Adrenal gland (tissue), 12 donors: ENCODE measurements around the gene PRKG1. TPM values are rescaled to one million over a fixed set of nuclear protein-coding genes. Genes with fewer than 3 reads are reported as not detected.

Experiments
- DNase-seq, 7 donors: peaks; one replicate each; pipeline ENCODE4 v3.0.0-alpha.2; 2019 to 2020
- H3K27ac ChIP-seq, 5 donors: fragments of 200-600 bp; sonication (generic) in 4 of 5; 1 replicate in 3 of 5; 2 replicates in 2 of 5; pipeline versions ENCODE4 v1.5.1 to v1.8.0; 2016 to 2020; ENCODE audit warnings: mild to moderate bottlenecking in 1 of 5
- H3K27me3 ChIP-seq: fragments of 200-600 bp; 2 replicates; pipeline ENCODE4 v1.8.0; 2021
- H3K36me3 ChIP-seq, 2 donors: fragments of 200-600 bp; replicated peaks in 1 of 2; 1 replicate in 1 of 2; 2 replicates in 1 of 2; pipeline versions ENCODE4 v1.5.1 to v1.8.0; 2018 to 2022
- H3K4me1 ChIP-seq, 2 donors: fragments of 200-600 bp; replicated peaks in 1 of 2; 1 replicate in 1 of 2; 2 replicates in 1 of 2; pipeline versions ENCODE4 v1.5.1 to v1.8.0; 2018 to 2021
- H3K4me3 ChIP-seq, 4 donors: fragments of 200-600 bp; sonication (generic) in 3 of 4; one replicate each; pipeline ENCODE4 v1.5.1; 2016 to 2018
- H3K9me3 ChIP-seq, 3 donors: fragments of 200-600 bp; sonication (generic) in 1 of 3; replicated peaks in 1 of 3; 1 replicate in 2 of 3; 2 replicates in 1 of 3; pipeline versions ENCODE4 v1.5.1 to v1.8.0; 2016 to 2021
- CTCF ChIP-seq, 6 experiments: fragments of 450-650 bp in 4 of 6; fragments of 200-600 bp in 2 of 6; sonication (generic) in 1 of 6; IDR thresholded peaks; 1 replicate in 5 of 6; 2 replicates in 1 of 6; pipeline versions ENCODE4 v1.5.1 to v1.8.0; 2016 to 2021; ENCODE audit warnings: antibody characterized with exemption in 6 of 6, mild to moderate bottlenecking in 2 of 6, moderate library complexity in 1 of 6
- POLR2A ChIP-seq, 2 donors: fragments of 450-650 bp; IDR thresholded peaks; one replicate each; pipeline ENCODE4 v1.6.1; 2017; ENCODE audit warnings: antibody characterized with exemption in 2 of 2, mild to moderate bottlenecking in 2 of 2, moderate library complexity in 1 of 2
- WGBS, 4 donors: extraction: QIAGEN DNeasy Blood & Tissue Kit in 2 of 4; methylation state at CpG; one replicate each; pipeline versions ENCODE4 v1.1.5 to v1.1.7; 2013 to 2017; 5-methylcytosine and 5-hydroxymethylcytosine counted together
- intact Hi-C, 2 donors: fragments of 100-400 bp; cut with DNase I; formaldehyde crosslinking; loops; one replicate each; pipeline versions ENCODE4 v1.14.1 to v1.15.0; 2022 to 2023
- polyA plus RNA-seq, 3 donors: library from polyadenylated mRNA; stranded (reverse); fragments of 200-250 nt in 2 of 3; fragments of 350-450 nt in 1 of 3; fragmentation: Illumina TruSeq in 1 of 3; extraction: RNeasy Lipid Tissue Mini Kit (QIAGEN cat#74804) in 1 of 3; gene quantifications; one replicate each; pipeline ENCODE4 v1.2.3, GENCODE V29; 2013 to 2014
- total RNA-seq, 9 donors: library from RNA; depleted of rRNA in 4 of 9; stranded (reverse); fragments of >200 nt in 4 of 9; fragments of 120-200 nt in 1 of 9; fragmentation: NEBNext Ultra II Directional in 1 of 9; extraction: Animal tissue kit (Norgen Biotek cat#: 25700) in 1 of 9; gene quantifications; one replicate each; pipeline versions ENCODE4 v1.1.0 to v1.2.4, GENCODE V29; 2013 to 2023
- donor health status: healthy with polysubstance abuse.
- donor health status: Bipolar disorder and iron deficiency.
- donor health status: DM: yes; HTN: yes; CAD: no.
- donor health status: DM: no; HTN: no; CAD: no.
- donor health status: DM: no; HTN: no; CAD: no.
- donor health status: DM: yes; HTN: yes; CAD: no.

PRKG1 gene
- total and polyA plus RNA-seq, 12 donors = 6.9 to 104 (median 29.7) TPM

- intact Hi-C loops = no loop called here
- Histone ChIP-seq H3K9me3 (no peaks in the 10 kb centered on the region), H3K27ac (no peak overlapping the region), H3K4me3 (no peak overlapping the region), H3K4me1 (peaks cover 3 to 6% of the 10 kb centered on the region in 2 donors), H3K27me3 (no peaks in the 10 kb centered on the region), H3K36me3 (no peaks in the 10 kb centered on the region)
- no peak for DNase-seq
- WGBS, 4 donors = 72 to 88% (median 78%) methylated on average over 1 of the region's 1 CpG
- no peak for TF ChIP-seq POLR2A (IDR thresholded peaks at IDR 0.05)
- TF ChIP-seq CTCF (IDR thresholded peaks at IDR 0.05) = no peak
Measured at GRCh38 chr10:51117794-51118193, 43.5 kb downstream of the PRKG1 start.

- H3K27me3 ChIP-seq = no peaks in the 10 kb centered on the region
Measured at GRCh38 chr10:51119441-51119840, 45.2 kb downstream of the PRKG1 start.

GRCh38 chr10:51121861-51122260, 47.6 kb downstream of the PRKG1 start:
- 92 to 100% (median 96%) methylated on average over 4 of the region's 4 CpGs for WGBS, 4 donors
- DNase-seq = no peak
- Histone ChIP-seq H3K27ac (no peak overlapping the region), H3K4me3 (no peak overlapping the region), H3K27me3 (no peaks in the 10 kb centered on the region), H3K4me1 (peaks cover 3 to 6% of the 10 kb centered on the region in 2 donors), H3K9me3 (no peaks in the 10 kb centered on the region), H3K36me3 (no peaks in the 10 kb centered on the region)
- TF ChIP-seq CTCF (IDR thresholded peaks at IDR 0.05) = no peak
- TF ChIP-seq POLR2A (IDR thresholded peaks at IDR 0.05) = no peak
- intact Hi-C loops = no loop called here

More at GRCh38 chr10:51119441-51119840, 45.2 kb downstream of the PRKG1 start:
- intact Hi-C loops = no loop called here
- 75 to 82% (median 78%) methylated on average over 1 of the region's 1 CpG for WGBS, 4 donors
- H3K4me3 ChIP-seq = no peak overlapping the region
- H3K9me3 ChIP-seq = no peaks in the 10 kb centered on the region
- no peak for TF ChIP-seq CTCF (IDR thresholded peaks at IDR 0.05)
- peaks cover 3 to 6% of the 10 kb centered on the region in 2 donors for H3K4me1 ChIP-seq
- no peak for DNase-seq
- no peaks in the 10 kb centered on the region for H3K36me3 ChIP-seq
- no peak overlapping the region for H3K27ac ChIP-seq

- Histone ChIP-seq H3K4me1 (no peaks in the 10 kb centered on the region), H3K27me3 (no peaks in the 10 kb centered on the region), H3K36me3 (no peaks in the 10 kb centered on the region), H3K27ac (no peak overlapping the region), H3K4me3 (no peak overlapping the region), H3K9me3 (no peaks in the 10 kb centered on the region)
- TF ChIP-seq CTCF (IDR thresholded peaks at IDR 0.05) (no peak), POLR2A (IDR thresholded peaks at IDR 0.05) (no peak)
- 89 to 98% (median 90%) methylated on average over 1 of the region's 1 CpG for WGBS, 4 donors
- intact Hi-C loops = no loop called here
- no peak for DNase-seq
Measured at GRCh38 chr10:51124852-51125251, 50.6 kb downstream of the PRKG1 start.
